LNCAP (cell line): ENCODE results near the gene NAT9.

ENCODE experiments used
- CTCF ChIP-seq: fragments of 450-650 bp; IDR thresholded peaks from 2 replicates; pipeline ENCODE4 v1.5.1; 2017; ENCODE audit warnings: mild to moderate bottlenecking

The NAT9 gene

GRCh38 chr17:74769856-74770497 lies 6.2 kb downstream of the NAT9 start:
- no peak for TF ChIP-seq CTCF

- TF ChIP-seq CTCF, result no peak
These were observed 6.8 kb downstream of the NAT9 start for GRCh38 chr17:74769266-74769855.

- no peak for TF ChIP-seq CTCF
These were observed 7.4 kb downstream of the NAT9 start for GRCh38 chr17:74768763-74769114.

GRCh38 chr17:74768069-74768762 lies 7.9 kb downstream of the NAT9 start:
- no peak for TF ChIP-seq CTCF

- TF ChIP-seq CTCF, result no peak
These were observed 9.0 kb downstream of the NAT9 start for GRCh38 chr17:74767111-74767516.

GRCh38 chr17:74766413-74766812 lies 9.7 kb downstream of the NAT9 start:
- no peak for TF ChIP-seq CTCF

- TF ChIP-seq CTCF, result no peak
These were observed 11.3 kb downstream of the NAT9 start for GRCh38 chr17:74764751-74765286.
